GM19455 (cell line): ENCODE measurements around the gene BAD.

Experiments used
- ATAC-seq: cut with Tn5 transposase; IDR thresholded peaks from one replicate; pipeline ENCODE4 v1.9.1; 2021; ENCODE audit not compliant: unreplicated experiment

The BAD gene

GRCh38 chr11:64232967-64233315, 51.5 kb downstream of the BAD start:
- no peak for ATAC-seq

- ATAC-seq, result no peak
Observed at GRCh38 chr11:64232182-64232966, 52.1 kb downstream of the BAD start.

GRCh38 chr11:64231546-64231945, 52.9 kb downstream of the BAD start:
- ATAC-seq, result no peak

GRCh38 chr11:64230985-64231365, 53.5 kb downstream of the BAD start:
- ATAC-seq, result no peak

DNA sequence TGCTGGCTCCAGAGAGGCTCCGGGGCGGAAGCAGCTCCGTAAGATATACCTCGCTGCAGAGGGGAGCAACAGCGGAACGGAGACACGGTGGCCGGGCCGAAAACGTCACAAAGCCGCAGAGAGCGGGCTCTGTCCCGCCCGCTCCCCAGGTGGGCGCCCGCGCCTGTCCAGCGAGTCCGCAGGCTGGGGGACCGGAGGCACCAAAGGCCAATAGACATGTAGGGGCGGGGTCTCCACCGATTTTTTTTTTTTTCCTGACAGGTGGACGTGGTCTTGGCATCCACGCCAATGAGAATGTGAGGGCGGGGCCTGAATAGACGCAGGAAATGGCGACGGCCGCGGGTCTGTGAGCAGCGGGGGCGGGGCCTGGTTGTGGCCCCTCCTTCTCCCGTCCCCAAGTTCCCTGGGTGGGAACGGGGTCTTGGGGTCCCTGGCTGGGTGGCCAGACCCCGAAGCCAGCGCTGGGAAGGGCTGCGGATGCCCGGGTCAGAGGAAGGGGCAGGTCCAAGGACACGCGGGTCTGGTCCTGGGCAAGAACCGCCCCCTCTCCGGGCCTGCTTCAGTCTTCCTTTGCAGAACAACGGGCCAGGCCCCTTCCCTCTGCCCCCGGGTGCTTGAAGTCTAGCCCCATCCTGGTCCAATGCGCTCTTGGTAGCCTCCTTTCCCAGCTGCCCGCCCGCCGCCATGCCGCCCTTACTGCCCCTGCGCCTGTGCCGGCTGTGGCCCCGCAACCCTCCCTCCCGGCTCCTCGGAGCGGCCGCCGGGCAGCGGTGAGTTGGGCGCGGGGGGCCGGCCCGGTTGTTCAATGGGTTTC, 54.1 kb downstream of the BAD start, which contains the start of gene DNAJC4:
TSS of gene DNAJC4 (plus strand) at position 378 of the 814 bp plus-strand sequence. CDS start at position 685, 307 bp downstream.
- peak; percentile 45 for ATAC-seq

GRCh38 chr11:64229744-64230170, 54.7 kb downstream of the BAD start:
- ATAC-seq, result no peak

DNA sequence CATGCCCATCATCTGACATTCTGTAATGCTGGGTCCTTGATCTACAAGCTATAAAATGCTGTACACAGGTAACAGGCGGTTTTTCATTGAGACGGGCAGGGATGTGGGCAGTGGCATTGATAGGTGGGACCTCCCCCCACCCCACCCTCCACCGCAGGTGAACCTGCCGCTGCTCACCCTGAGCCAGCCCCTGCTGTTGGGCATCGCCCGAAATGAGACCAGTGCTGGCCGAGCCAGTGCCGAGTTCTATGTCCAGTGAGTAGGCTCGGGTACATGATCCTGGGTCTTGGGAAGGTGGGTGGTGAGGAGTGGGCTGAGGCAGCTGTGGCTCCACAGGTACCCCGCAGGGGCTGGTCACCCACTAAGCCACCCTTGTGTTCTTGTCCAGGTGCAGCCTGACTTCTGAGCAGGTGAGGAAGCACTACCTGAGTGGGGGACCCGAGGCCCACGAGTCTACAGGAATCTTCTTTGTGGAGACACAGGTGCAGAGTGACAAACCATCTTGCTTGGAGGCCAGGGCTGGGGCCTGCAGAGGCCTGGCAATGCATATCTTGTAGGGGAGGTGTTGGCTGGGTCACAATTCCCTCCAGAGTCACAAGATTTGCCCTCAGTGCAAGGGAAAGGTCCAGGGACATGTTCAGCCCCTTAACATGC, 55.2 kb downstream of the BAD start:
- ATAC-seq, result no peak

DNA sequence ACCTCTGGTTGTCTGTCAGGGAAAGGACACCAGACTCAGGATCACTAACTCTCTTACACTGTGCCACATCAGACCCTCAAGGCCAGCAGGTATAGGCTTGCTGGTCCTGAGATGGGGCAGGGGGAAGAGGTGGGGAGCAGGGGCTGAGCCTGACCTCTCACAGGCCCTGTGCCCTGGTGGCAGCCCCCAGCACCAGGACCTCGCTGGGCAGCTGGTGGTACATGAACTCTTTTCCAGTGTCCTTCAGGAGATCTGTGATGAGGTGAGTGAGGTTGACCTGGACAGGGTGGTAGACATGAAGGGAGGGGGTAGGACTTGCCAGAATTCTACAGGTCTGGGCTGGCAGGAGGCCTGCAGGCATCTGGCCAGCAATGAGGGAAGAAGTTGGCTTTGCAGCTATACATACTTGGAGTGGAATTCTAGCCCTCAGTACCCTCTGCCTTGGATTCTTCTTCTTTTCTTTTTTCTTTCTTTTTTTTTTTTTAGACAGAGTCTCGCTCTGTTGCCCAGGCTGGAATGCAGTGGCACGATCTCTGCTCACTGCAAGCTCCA, 57.0 kb downstream of the BAD start:
- no peak for ATAC-seq

DNA sequence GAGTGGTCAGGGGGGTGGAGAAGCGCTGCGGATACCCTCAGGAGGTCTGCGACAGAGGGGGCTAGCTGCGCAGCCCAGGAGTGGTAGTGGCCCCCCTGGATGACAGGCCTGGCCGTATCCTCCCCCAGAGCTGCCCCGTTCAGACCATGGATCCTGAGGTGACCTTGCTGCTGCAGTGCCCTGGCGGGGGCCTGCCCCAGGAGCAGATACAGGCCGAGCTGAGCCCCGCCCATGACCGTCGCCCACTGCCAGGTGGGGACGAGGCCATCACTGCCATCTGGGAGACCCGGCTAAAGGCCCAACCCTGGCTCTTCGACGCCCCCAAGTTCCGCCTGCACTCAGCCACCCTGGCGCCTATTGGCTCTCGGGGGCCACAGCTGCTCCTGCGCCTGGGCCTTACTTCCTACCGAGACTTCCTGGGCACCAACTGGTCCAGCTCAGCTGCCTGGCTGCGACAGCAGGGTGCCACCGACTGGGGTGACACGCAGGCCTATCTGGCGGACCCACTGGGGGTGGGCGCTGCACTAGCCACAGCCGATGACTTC, 57.9 kb downstream of the BAD start:
- ATAC-seq, result no peak

DNA sequence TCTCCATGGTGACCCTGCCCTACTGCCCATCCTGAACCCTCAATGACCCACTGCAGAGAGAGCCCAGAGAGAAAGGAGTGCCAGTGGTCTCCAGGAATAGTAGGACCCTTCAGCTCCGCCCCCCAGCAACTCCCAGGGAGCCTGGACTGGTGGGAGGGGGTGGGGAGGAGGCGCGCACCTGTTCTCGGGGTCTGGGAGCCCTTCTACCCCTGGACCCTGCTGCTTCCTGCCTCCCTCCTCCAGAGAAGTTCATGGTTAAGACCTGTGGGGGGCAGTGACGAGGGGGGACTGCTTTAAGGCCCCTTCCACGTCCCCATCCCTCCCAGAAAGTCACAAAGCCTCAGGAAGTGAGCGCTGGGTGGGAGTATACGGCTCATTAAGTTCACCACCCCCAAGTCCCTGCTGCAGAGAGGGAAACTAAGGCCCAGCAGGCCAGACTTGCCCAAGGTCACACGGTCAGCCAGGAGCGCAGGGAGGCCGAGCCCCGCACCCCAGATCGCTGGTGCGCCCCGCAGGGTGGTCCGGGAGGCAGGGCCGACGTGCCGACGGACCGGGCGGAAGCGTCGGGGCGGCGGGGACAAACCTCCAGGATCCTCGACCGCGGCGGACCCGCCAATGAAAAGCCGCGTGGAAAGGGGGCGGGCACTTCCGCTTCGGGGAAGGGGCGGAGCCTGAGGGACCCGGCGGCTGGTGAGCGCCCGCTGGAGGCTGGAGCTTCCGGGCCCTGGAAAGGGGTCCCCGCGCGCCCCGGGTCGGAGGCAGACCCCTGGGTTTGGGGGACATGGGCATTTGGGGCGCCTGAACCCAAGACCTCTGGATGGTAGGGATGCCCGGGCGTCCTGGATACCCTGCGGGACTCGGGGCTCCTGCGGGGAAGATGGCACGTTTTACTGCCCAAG, 58.6 kb downstream of the BAD start, which contains the start of the genes NUDT22 and TRPT1:
TSS of gene NUDT22 (plus strand) at position 667 of the 899 bp plus-strand sequence. CDS start 379 bp downstream, outside the sequence.
TSS of gene TRPT1 (minus strand) at position 579 of the 899 bp plus-strand sequence. CDS start at position 253, 326 bp downstream.
- no peak for ATAC-seq

- ATAC-seq, result no peak
Observed at GRCh38 chr11:64224891-64225607, 59.4 kb downstream of the BAD start.

- ATAC-seq, result no peak
Observed at GRCh38 chr11:64224151-64224890, 60.1 kb downstream of the BAD start.

DNA sequence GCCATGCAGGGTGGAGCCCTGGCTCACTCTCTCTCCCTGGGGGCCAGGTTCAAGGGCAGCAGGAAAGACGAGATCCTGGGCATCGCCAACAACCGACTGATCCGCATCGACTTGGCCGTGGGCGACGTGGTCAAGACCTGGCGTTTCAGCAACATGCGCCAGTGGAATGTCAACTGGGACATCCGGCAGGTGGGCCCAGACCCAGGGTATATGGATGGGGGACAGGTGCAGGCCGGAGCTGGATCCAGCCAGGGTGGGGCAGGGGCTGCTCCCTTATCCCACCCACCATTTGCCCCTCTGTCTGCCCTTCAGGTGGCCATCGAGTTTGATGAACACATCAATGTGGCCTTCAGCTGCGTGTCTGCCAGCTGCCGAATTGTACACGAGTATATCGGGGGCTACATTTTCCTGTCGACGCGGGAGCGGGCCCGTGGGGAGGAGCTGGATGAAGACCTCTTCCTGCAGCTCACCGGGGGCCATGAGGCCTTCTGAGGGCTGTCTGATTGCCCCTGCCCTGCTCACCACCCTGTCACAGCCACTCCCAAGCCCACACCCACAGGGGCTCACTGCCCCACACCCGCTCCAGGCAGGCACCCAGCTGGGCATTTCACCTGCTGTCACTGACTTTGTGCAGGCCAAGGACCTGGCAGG, 61.3 kb downstream of the BAD start:
- no peak for ATAC-seq

DNA sequence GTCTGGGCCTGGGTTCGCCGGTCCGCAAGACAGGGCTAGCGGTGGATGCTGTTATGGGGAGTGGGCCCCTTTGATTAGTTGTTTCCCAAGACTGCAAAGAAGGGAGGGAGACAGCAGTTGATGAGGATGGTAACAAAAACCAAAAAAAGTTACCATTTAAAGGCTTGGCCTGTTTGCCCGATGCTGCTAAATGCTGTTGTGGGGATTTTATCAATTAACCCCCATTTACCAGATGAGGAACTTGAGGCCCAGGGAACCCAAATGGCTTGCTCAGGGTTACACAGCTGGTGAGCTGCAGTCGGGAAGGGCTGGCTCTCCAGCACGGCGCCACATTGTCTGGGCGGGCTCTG, 61.8 kb downstream of the BAD start:
- ATAC-seq, result no peak

GRCh38 chr11:64220798-64221197, 63.7 kb downstream of the BAD start:
- ATAC-seq, result no peak

DNA sequence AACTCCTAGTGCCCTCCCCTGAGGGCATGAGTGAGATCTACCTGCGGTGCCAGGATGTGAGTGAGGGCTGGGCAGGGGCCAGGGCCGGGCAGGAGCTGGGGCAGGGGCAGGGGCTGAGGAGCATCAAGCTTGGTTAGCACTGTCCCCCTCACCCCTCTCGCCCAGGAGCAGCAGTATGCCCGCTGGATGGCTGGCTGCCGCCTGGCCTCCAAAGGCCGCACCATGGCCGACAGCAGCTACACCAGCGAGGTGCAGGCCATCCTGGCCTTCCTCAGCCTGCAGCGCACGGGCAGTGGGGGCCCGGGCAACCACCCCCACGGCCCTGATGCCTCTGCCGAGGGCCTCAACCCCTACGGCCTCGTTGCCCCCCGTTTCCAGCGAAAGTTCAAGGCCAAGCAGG, 64.2 kb downstream of the BAD start:
- no peak for ATAC-seq
